ENCODE measurements around the gene TMPRSS6.

Gene TMPRSS6

GRCh38 chr22:37109242-37109917 lies at the start of gene TMPRSS6:
Gene TMPRSS6 (minus strand): TSS chr22:37109713. CDS start chr22:37103417, 6,296 bp downstream.
- no peak for DNase-seq

- DNase-seq: no peak
Observed at GRCh38 chr22:37158963-37159290, 49.4 kb upstream of the TMPRSS6 start.

- no peak for DNase-seq
Observed at GRCh38 chr22:37157516-37158285, 48.2 kb upstream of the TMPRSS6 start.

GRCh38 chr22:37156686-37157435 lies 47.3 kb upstream of the TMPRSS6 start:
- no peak for DNase-seq

GRCh38 chr22:37155971-37156370 lies 46.5 kb upstream of the TMPRSS6 start:
- no peak for DNase-seq

GRCh38 chr22:37154925-37155712 lies 45.6 kb upstream of the TMPRSS6 start:
- no peak for DNase-seq

- no peak for DNase-seq
Observed at GRCh38 chr22:37153901-37154300, 44.4 kb upstream of the TMPRSS6 start.

GRCh38 chr22:37151401-37151800 lies 41.9 kb upstream of the TMPRSS6 start:
- no peak for DNase-seq

GRCh38 chr22:37150701-37151100 lies 41.2 kb upstream of the TMPRSS6 start:
- DNase-seq: no peak

- no peak for DNase-seq
Observed at GRCh38 chr22:37148742-37149665, 39.5 kb upstream of the TMPRSS6 start.

GRCh38 chr22:37148031-37148651 lies 38.6 kb upstream of the TMPRSS6 start:
- no peak for DNase-seq

- DNase-seq: no peak
Observed at GRCh38 chr22:37147186-37147990, 37.9 kb upstream of the TMPRSS6 start.

- DNase-seq: no peak
Observed at GRCh38 chr22:37146507-37147180, 37.1 kb upstream of the TMPRSS6 start.

GRCh38 chr22:37146051-37146385 lies 36.5 kb upstream of the TMPRSS6 start:
- no peak for DNase-seq

GRCh38 chr22:37145180-37146050 lies 35.9 kb upstream of the TMPRSS6 start:
- DNase-seq: no peak

- DNase-seq: no peak
Observed at GRCh38 chr22:37144180-37144554, 34.7 kb upstream of the TMPRSS6 start.

- no peak for DNase-seq
Observed at GRCh38 chr22:37141971-37142370, 32.5 kb upstream of the TMPRSS6 start.

- DNase-seq: no peak
Observed at GRCh38 chr22:37141476-37141875, 32.0 kb upstream of the TMPRSS6 start.

- DNase-seq: no peak
Observed at GRCh38 chr22:37140686-37141323, 31.3 kb upstream of the TMPRSS6 start.
